Raji (cell line): ENCODE measurements around the gene KCNG1.

Experiments
- POLR2A ChIP-seq: IDR thresholded peaks from 2 replicates; pipeline ENCODE4 v1.6.1; 2011; ENCODE audit warnings: low read depth, low read length, control low read depth; ENCODE audit not compliant: insufficient read depth

KCNG1 gene

DNA sequence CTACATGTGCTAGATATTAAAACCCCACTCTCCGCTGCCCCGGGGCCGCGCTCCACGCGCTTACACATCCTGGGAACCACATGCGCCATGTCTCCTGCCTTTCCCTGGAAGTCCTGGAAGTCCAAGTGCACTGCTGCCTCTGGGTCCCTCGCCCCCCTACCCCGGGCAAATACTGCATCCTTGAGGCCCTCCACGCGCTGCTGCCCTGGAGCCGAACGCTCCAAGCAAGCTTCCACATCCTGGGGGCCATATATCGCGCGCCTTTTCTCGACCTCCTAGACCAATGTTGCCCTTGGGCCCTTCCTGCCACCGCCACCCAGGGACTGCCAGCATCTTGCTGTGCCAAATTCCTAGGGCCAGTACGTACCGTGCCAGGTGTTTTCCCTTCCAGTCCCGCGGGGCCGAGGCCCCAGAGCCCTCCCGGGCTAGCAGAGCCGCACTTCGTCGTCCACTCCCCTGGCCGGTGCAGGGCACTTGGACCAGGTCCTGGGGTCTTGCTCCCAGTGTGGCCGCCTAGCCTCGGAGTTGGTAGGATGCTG is 779 bp upstream of the KCNG1 start:
- TF ChIP-seq POLR2A = no peak

DNA sequence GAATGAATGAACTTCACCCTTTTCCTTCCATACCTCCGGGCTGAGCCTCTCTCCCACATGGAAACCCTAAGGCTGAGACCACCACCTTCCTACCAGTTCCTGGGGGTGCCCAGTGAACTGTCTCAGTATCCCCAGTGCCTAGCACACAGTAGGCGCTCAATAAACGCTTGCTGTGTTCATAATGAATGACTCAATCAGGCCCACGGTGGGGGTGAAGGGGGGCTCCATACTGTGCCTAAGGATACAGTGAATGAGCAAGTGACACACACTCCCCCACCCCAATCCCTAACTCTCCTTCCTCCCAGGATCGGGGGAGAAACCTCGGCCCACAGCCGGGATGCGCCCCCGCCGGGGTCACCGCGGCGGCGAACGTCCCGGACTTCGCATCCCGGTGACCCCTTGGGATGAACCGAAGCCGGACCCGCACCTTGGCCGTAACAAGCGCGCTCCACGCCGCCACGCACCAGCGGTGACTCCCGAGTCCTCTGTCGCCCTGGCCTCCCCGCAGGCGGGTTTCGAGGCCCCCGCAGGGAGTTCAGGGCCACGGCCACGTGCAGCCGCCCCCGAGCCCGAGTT is 592 bp downstream of the KCNG1 start:
- TF ChIP-seq POLR2A = no peak

- TF ChIP-seq POLR2A = no peak
Measured at GRCh38 chr20:51021067-51022025, 1.6 kb downstream of the KCNG1 start.

DNA sequence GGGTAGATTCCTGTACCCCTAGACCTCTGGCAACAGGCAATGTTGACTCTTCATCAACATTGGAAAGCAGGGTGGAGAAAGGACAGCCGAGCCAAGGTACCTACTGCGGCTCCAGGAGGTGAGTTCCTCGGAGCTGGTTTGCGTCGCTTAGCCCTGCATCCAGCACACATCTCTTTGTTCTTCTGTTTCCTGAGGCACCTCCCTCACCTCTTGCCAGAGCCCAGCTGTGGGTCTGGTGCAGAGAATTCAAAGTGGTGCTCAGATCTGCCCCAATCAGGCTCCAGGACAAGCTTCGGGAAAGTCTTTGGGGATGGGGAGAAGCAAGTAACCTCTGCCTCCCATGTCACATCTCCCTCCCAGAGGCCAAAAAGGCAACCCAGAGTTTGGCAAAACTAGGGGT is 2.2 kb downstream of the KCNG1 start:
- TF ChIP-seq POLR2A = no peak

GRCh38 chr20:51019656-51020592 is 3.0 kb downstream of the KCNG1 start:
- TF ChIP-seq POLR2A = no peak

DNA sequence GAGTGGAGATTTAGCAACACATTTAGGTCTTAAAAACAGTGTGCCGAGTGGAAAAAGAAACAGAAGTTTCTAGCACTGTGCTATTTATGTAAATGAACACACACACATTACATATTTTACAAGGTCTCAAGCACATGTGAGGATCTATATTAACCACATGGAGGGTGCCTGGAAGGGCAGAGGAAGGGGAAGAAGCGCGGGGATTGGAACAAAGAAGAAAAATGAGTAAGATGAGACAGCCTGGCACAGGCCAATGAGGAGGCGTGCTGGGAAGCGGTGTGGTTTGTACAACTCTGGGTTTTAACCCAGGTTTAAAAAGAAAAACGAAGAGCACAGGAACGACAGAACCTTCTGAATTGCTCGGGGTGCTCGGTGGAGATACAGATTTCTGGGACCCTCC is 5.7 kb downstream of the KCNG1 start:
- TF ChIP-seq POLR2A = no peak

- no peak for TF ChIP-seq POLR2A
Measured at GRCh38 chr20:51016521-51016920, 6.4 kb downstream of the KCNG1 start.

DNA sequence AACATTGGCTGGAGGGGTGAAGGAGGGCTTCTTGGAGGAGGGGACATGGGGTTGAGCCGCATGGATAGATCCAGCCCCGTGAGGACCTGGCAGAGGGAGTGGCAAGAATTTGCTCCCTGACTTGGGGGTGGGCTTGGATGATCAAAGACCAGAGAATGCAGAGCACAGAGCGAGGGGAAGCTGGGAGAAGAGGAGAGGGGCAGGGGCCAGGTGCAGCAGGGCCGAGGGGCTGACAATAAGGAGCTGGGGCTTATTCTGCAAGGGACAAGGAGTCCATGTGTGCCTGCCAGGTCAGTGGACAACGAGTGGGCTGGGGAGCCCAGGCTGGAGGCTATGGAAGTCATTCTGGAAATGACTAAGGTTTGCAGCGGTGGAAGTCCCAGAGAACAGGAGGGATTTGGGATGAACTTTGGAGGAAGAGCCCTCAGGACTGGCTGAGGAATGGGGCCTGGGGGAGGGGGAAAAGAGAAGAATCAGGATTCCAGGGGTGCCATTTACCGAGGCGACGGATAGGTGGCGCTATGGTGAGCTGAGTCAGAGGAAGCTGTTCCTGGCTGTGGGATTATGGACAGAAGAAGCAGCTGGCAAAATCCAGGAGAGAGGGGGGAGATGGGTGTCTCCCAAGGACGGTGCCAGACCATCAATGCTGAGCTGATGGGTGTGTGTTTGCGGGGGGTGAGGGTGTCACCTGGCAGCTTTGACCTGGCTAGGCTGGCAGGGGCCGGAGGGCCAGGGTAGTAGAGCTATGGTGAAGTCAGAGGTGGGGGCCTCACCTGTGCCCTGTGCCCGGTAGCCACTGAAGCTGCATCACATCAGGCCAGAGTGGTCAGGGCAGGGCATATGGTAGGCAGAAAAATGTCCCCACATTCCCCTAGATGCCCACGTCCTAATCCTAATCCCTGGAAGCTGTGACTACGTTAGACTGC is 7.8 kb downstream of the KCNG1 start:
- no peak for TF ChIP-seq POLR2A

- TF ChIP-seq POLR2A = no peak
Measured at GRCh38 chr20:51013577-51014330, 9.2 kb downstream of the KCNG1 start.

GRCh38 chr20:51012357-51012756 is 10.6 kb downstream of the KCNG1 start:
- TF ChIP-seq POLR2A = no peak

DNA sequence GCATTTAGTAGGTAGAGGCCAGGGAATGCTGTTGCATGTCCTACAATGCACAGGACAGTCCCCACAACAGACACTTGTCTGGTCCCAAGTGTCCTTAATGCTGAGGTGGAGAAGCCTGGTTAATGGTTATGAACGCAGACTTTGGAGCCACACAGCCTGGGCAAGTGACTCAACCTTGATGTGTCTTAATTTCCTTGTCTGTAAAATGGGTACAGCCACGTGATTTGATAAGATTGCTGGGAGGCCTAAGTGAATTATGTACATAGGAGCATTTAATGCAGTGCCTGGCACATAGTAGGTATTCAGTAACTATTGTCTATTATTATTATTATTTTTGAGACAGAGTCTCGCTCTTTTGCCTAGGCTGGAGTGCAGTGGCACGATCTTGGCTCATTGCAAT is 11.4 kb downstream of the KCNG1 start:
- no peak for TF ChIP-seq POLR2A

DNA sequence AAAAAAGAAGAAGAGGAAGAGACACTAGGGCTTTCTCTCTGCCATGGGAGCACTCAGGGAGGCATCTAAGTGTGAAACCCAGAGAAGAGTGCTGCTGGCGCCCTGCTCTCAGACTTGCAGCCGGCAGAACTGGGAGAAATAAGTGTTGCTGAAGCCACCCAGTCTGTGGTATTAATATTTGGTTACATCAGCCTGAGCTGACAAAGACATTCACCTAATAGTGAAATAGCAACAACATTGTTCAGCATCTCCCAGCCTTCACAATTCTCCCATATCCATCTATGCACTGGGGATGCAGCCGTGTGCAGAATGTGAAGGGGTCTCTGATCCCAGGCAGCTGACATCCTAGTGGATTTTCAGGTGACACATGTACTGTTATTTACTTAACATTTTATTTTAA is 12.0 kb downstream of the KCNG1 start:
- TF ChIP-seq POLR2A = no peak

DNA sequence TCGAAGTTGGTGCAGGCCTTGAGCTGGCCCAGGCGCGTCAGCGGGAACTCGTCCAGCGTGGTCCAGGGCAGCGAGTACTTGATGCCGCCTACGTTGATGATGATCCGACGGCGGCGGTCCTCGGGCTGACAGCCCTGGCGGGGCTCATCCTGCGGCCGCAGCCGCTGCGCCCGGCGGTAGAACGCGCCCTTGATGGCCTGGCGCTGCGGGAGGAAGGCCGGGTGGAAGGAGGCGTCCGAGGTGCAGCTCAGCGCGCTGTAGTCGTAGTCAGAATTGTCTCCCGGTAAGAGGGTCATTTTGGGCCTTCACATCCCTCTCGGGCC is 12.9 kb downstream of the KCNG1 start:
- no peak for TF ChIP-seq POLR2A

DNA sequence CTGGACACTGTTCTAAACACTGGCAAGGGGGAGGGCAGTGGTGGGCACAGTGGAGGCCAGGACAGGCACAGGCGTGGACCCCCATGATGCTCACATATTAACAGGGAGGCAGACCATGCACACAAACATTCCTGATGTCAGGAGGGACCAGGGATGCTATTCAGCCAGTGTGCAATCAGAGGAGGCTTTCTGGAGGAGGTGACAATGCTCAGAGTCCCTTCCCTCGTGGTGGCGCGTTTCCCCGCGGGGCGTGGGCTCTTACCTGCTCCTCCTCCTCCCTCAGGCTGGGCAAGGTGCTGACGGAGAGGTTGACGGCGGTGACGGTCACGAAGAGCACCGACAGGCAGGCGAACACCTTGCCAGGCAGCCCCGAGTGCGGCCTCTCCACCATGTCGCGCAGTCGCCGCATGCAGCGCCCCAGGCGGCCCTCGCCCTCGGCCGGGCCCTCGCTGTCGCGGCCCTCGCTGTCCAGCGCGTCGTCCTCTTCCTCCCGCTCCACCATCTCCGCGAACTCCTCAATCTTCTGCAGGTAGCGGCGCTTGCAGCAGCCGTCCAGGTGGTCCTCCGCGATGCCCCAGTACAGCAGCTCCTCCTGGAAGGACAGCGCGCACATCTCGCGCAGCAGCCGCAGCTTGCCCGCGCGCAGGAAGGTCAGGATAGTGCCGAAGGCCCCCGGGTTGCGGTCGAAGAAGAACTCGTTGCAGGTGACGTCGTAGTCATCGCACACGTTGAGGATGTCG is 13.4 kb downstream of the KCNG1 start:
- TF ChIP-seq POLR2A = no peak
